ENCODE data around the gene NOL4L.

GRCh38 chr20:32443386-32443974 is 141.7 kb downstream of the NOL4L start:
- TF ChIP-seq POLR2A (IDR thresholded peaks at IDR 0.05; ENCODE audit: low read depth, low read length): no peak
- no peak for TF ChIP-seq TAF1 (IDR thresholded peaks at IDR 0.05; ENCODE audit: low read depth, low read length)
- TF ChIP-seq POLR2AphosphoS5 (IDR thresholded peaks at IDR 0.05; ENCODE audit: low read depth, low read length): no peak
- no peak for TF ChIP-seq POU2F2 (IDR thresholded peaks at IDR 0.05; ENCODE audit: low read depth, low read length)
